Dedifferentiated amniotic fluid mesenchymal stem cell (primary cell): ENCODE results near the gene DPCD.
A peak's percentile ranks its signal among the peaks of the same experiment; 100 is the strongest.
"Not testable (repeated sequence)": the region's sequence is repeated elsewhere in the genome, so short reads cannot be mapped to it uniquely, and the experiment has no call there.

Experiments used
- DNase-seq: peaks from one replicate; pipeline ENCODE4 v3.0.0-alpha.2; 2016; ENCODE audit errors: extremely low spot score

Gene DPCD

GRCh38 chr10:101585841-101586240 is 2.3 kb upstream of the DPCD start:
- DNase-seq: no peak

- peak; percentile 24 for DNase-seq
Measured at GRCh38 chr10:101588879-101589278, 758 bp downstream of the DPCD start.

- DNase-seq: not testable (repeated sequence)
Measured at GRCh38 chr10:101593331-101593730, 5.2 kb downstream of the DPCD start.

- DNase-seq: no peak
Measured at GRCh38 chr10:101595591-101596433, 7.7 kb downstream of the DPCD start.

GRCh38 chr10:101597091-101597900 is 9.2 kb downstream of the DPCD start:
- no peak for DNase-seq

GRCh38 chr10:101601541-101601940 is 13.4 kb downstream of the DPCD start:
- no peak for DNase-seq

- DNase-seq: peak; percentile 33
Measured at GRCh38 chr10:101602761-101603398, 14.8 kb downstream of the DPCD start.

- no peak for DNase-seq
Measured at GRCh38 chr10:101607124-101607523, 19.0 kb downstream of the DPCD start.

GRCh38 chr10:101609481-101609880 is 21.4 kb downstream of the DPCD start:
- DNase-seq: no peak

- no peak for DNase-seq
Measured at GRCh38 chr10:101611096-101611905, 23.2 kb downstream of the DPCD start.

- DNase-seq: no peak
Measured at GRCh38 chr10:101612086-101612485, 24.0 kb downstream of the DPCD start.

GRCh38 chr10:101612872-101613271 is 24.8 kb downstream of the DPCD start:
- DNase-seq: no peak

GRCh38 chr10:101613646-101614045 is 25.5 kb downstream of the DPCD start:
- DNase-seq: no peak

- no peak for DNase-seq
Measured at GRCh38 chr10:101614663-101615524, 26.8 kb downstream of the DPCD start.

GRCh38 chr10:101615525-101616116 is 27.5 kb downstream of the DPCD start:
- no peak for DNase-seq

- no peak for DNase-seq
Measured at GRCh38 chr10:101616415-101617101, 28.4 kb downstream of the DPCD start.

GRCh38 chr10:101617102-101617823 is 29.1 kb downstream of the DPCD start:
- no peak for DNase-seq

- DNase-seq: no peak
Measured at GRCh38 chr10:101617824-101618568, 29.9 kb downstream of the DPCD start.
